AG04450 (cell line): ENCODE results near the gene POLR3K. TPM values are rescaled to one million over a fixed set of nuclear protein-coding genes. Genes with fewer than 3 reads are reported as not detected.

Experiments used
- CTCF ChIA-PET: fragments of 300-600, 350-600 bp; formaldehyde crosslinking; extraction: SDS; loops from one replicate; lab custom pipeline; 2022; ENCODE audit warnings: antibody characterized with exemption, inconsistent platforms; lab: Charles Lee
- POLR2A ChIA-PET: fragments of 350-600 bp; formaldehyde crosslinking; extraction: SDS; loops from one replicate; lab custom pipeline; 2021; ENCODE audit warnings: antibody characterized with exemption, inconsistent platforms; lab: Yijun Ruan, JAX
- DNase-seq: peaks from one replicate; pipeline ENCODE4 v3.0.0-alpha.2; 2011; ENCODE audit warnings: low read depth, low spot score
- H3K27ac ChIP-seq: one replicate; pipeline ENCODE4 v1.5.1; 2012; ENCODE audit warnings: low read depth, low read length, control low read depth
- H3K27me3 ChIP-seq: one replicate; pipeline ENCODE4 v1.6.0; 2012; ENCODE audit warnings: low read length; ENCODE audit not compliant: control insufficient read depth, insufficient read depth
- H3K4me3 ChIP-seq: 2 replicates; pipeline ENCODE4 v1.5.1; 2011; ENCODE audit warnings: mild to moderate bottlenecking, low read depth, low read length, control low read depth
- H3K9me3 ChIP-seq: 2 replicates; pipeline ENCODE4 v1.5.1; 2012; ENCODE audit warnings: low read length; ENCODE audit not compliant: control insufficient read depth, insufficient read depth
- CTCF ChIP-seq: IDR thresholded peaks from 2 replicates; pipeline ENCODE4 v1.5.1; 2011; ENCODE audit warnings: low read depth, low read length, control low read depth, inconsistent platforms
- polyA plus RNA-seq: library from polyadenylated mRNA; depleted of rRNA; stranded (reverse); fragments of >200 nt; gene quantifications from 2 replicates; pipeline ENCODE4 v1.2.3, GENCODE V29; 2011

POLR3K gene
- polyA plus RNA-seq, 1 experiment: 13.7 TPM

GRCh38 chr16:56231-56927 is 3.0 kb upstream of the POLR3K start:
- POLR2A ChIA-PET: no interaction called here
- no peaks in the 10 kb centered on the region for H3K27me3 ChIP-seq
- H3K9me3 ChIP-seq: no peaks in the 10 kb centered on the region; the same call in 1 of the 2 replicates
- H3K4me3 ChIP-seq: no peak overlapping the region
- no peak overlapping the region for H3K27ac ChIP-seq
- TF ChIP-seq CTCF: no peak
- DNase-seq: no peak
- CTCF ChIA-PET: interaction anchor here (1.9 kb wide), 1 partner anchor 9 kb away, joined by 15 read pairs; no protein-coding TSS in a partner anchor

GRCh38 chr16:55571-56136 is 2.2 kb upstream of the POLR3K start:
- ChIA-PET CTCF (interaction anchor here (1.9 kb wide), 1 partner anchor 10 kb away, joined by 15 read pairs; no protein-coding TSS in a partner anchor), POLR2A (no interaction called here)
- H3K27me3 ChIP-seq: no peaks in the 10 kb centered on the region
- H3K4me3 ChIP-seq: no peak overlapping the region
- H3K9me3 ChIP-seq: no peaks in the 10 kb centered on the region; the same call in 1 of the 2 replicates
- TF ChIP-seq CTCF: no peak
- H3K27ac ChIP-seq: no peak overlapping the region
- no peak for DNase-seq

GRCh38 chr16:54237-54581 is 801 bp upstream of the POLR3K start:
- no peaks in the 10 kb centered on the region; the same call in 1 of the 2 replicates for H3K9me3 ChIP-seq
- ChIA-PET CTCF (no interaction called here), POLR2A (no interaction called here)
- no peak for TF ChIP-seq CTCF
- H3K27ac ChIP-seq: no peak overlapping the region
- H3K27me3 ChIP-seq: no peaks in the 10 kb centered on the region
- peak overlapping the region; percentile 86 for H3K4me3 ChIP-seq
- no peak for DNase-seq

DNA sequence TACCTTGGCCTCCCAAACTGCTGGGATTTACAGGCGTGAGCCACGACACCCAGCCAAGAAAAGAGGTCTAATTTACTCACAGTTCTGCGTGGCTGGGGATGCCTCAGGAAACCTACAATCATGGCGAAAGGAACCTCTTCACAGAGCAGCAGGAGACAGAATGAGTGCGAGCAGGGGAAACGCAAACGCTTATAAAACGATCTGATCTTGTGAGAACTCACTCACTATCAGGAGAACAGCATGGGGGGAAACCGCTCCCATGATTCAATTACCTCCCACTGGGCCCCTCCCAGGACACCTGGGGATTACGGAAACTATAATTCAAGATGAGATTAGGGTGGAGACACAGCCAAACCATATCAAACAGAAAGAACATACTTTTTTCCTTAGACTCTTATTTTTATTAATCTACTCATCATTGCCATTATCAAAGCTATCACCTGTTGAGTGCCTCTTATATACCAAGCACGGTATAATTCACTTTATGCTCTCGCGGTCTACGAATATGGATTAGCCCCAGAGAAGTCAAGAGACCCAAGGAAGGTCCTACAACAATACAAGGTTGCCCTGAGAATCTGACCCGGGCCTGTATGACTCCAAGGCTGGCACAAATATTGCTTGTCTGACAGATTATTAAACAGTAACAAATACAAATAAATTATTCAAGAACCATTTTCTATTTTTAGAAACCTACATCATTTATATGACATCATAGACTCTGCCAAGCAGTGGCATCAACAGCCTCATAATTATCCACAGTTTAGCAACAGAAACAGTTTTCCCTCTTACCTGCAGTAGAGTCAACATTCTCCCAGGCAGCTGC is 2.4 kb downstream of the POLR3K start:
- H3K9me3 ChIP-seq: no peaks in the 10 kb centered on the region; the same call in 1 of the 2 replicates
- H3K4me3 ChIP-seq: no peak overlapping the region
- CTCF ChIA-PET: no interaction called here
- H3K27ac ChIP-seq: no peak overlapping the region
- POLR2A ChIA-PET: no interaction called here
- no peak for DNase-seq
- H3K27me3 ChIP-seq: no peaks in the 10 kb centered on the region
- TF ChIP-seq CTCF: no peak
